Mesothelial cell of epicardium (in vitro differentiated cells): ENCODE results near the gene SPATA12. TPM values are rescaled to one million over a fixed set of nuclear protein-coding genes. Genes with fewer than 3 reads are reported as not detected.

Source experiments
- DNase-seq, 2 experiments: peaks; one replicate each; pipeline ENCODE4 v3.0.0; 2021; ENCODE audit warnings: low spot score in 2 of 2; ENCODE audit not compliant: unreplicated experiment in 2 of 2
- H3K27ac Mint-ChIP-seq: 2 replicates; pipeline ENCODE4 v1.8.0; 2021; ENCODE audit warnings: mixed read lengths
- H3K27me3 Mint-ChIP-seq: 2 replicates; pipeline ENCODE4 v1.8.0; 2021; ENCODE audit warnings: low read depth, mixed read lengths
- H3K36me3 Mint-ChIP-seq: 2 replicates; pipeline ENCODE4 v1.8.0; 2021; ENCODE audit warnings: mixed read lengths
- H3K4me1 Mint-ChIP-seq: 2 replicates; pipeline ENCODE4 v1.8.0; 2021; ENCODE audit warnings: mixed read lengths
- H3K4me3 Mint-ChIP-seq: 2 replicates; pipeline ENCODE4 v1.8.0; 2021; ENCODE audit warnings: mild to moderate bottlenecking, moderate library complexity, mixed read lengths
- H3K9me3 Mint-ChIP-seq: 2 replicates; pipeline ENCODE4 v1.8.0; 2021; ENCODE audit warnings: mixed read lengths
- total RNA-seq: library from RNA; stranded (reverse); gene quantifications from 3 replicates; pipeline ENCODE4 v1.2.1, GENCODE V29; 2021
- TF ChIP-seq, protein P1 (sequence below): fragments of 200-600 bp; sonication (generic); IDR thresholded peaks from one replicate; pipeline ENCODE4 v1.5.0; 2021; ENCODE audit warnings: antibody characterized with exemption; ENCODE audit not compliant: unreplicated experiment

The SPATA12 gene
- total RNA-seq, 1 donor from 2014 or later: not detected

DNA sequence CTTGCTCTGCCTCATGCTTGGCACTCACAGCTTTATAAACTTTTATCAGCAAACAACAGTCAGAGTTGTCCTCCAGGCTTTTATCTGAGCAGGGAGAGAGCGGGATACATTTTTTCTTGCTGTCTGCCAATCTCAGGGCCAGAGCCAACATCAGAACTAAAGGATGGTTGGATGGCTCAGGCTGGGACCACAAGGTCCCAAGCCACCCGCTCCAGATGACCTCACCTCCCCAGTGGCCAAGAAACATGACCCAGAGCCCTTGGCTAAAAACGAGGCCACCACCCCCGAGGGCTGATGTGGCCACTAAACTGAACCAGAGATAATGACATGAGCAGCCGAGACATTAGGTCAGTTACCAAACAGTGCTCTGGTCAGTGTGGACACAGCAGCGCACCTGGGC, 18.8 kb upstream of the SPATA12 start:
- TF ChIP-seq, protein P1, sequence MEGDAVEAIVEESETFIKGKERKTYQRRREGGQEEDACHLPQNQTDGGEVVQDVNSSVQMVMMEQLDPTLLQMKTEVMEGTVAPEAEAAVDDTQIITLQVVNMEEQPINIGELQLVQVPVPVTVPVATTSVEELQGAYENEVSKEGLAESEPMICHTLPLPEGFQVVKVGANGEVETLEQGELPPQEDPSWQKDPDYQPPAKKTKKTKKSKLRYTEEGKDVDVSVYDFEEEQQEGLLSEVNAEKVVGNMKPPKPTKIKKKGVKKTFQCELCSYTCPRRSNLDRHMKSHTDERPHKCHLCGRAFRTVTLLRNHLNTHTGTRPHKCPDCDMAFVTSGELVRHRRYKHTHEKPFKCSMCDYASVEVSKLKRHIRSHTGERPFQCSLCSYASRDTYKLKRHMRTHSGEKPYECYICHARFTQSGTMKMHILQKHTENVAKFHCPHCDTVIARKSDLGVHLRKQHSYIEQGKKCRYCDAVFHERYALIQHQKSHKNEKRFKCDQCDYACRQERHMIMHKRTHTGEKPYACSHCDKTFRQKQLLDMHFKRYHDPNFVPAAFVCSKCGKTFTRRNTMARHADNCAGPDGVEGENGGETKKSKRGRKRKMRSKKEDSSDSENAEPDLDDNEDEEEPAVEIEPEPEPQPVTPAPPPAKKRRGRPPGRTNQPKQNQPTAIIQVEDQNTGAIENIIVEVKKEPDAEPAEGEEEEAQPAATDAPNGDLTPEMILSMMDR: no peak
- Mint-ChIP-seq H3K4me1 (peaks cover 8% of the 10 kb centered on the region), H3K27ac (no peak overlapping the region), H3K27me3 (no peaks in the 10 kb centered on the region), H3K9me3 (peaks cover 4% of the 10 kb centered on the region), H3K4me3 (no peak overlapping the region), H3K36me3 (no peaks in the 10 kb centered on the region)
- no peak for DNase-seq

DNA sequence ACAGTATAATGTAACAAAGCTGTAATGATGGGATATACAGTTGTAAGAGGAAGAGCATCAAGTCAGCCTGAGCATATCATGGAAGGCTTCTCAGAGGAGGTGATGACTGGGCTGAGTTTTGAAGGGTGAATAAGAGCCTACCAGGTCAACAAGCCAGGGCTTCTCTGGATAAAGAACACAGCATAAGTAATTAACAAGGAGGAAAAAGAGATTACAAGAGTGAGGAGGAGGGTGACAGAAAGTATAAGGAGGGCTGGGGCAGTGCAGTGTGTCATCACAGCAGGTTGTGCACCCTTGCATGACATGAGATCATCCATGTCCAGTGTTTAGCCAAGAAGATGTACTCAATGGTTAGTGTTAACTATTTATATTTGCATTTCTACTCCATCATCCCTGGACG, 16.9 kb upstream of the SPATA12 start:
- Mint-ChIP-seq H3K36me3 (no peaks in the 10 kb centered on the region), H3K27ac (no peak overlapping the region), H3K27me3 (no peaks in the 10 kb centered on the region), H3K4me3 (no peak overlapping the region), H3K9me3 (peaks cover 4% of the 10 kb centered on the region), H3K4me1 (peaks cover 20% of the 10 kb centered on the region)
- TF ChIP-seq, protein P1: no peak
- no peak for DNase-seq

DNA sequence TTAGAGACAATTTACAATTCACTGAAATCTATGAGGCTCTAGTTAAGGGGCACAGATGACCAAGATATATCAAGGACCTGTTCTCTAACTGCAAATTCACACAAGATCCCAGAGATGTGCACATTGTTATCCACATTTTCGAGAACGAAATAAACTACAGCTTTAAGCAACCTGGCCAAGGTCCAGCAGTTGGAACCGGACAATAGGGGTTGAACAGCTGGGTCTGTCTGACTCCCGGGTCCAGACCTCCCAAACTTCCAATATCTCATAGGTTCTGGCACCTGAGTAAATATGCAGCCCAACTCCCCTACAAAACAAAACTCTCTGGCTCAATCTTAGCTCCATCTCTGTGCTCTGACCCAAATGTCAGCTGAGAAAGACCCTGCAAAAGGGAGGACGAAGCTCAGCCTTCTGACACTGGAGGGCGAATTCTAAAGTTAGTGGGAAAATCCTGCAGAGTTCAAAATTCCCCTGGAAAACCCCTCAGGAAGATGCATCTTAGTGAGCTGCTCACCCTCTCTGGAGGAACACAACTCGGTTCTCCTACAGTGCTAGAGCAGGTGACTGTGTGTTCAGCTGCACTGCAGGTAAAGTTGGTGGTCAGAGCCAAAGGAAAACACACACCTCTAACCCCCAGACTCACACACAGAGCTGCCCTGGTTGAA, 14.2 kb upstream of the SPATA12 start:
- no peak for DNase-seq
- no peak overlapping the region for H3K27ac Mint-ChIP-seq
- TF ChIP-seq, protein P1: no peak
- peaks cover 21% of the 10 kb centered on the region for H3K4me1 Mint-ChIP-seq
- H3K27me3 Mint-ChIP-seq: no peaks in the 10 kb centered on the region
- H3K36me3 Mint-ChIP-seq: no peaks in the 10 kb centered on the region
- no peak overlapping the region for H3K4me3 Mint-ChIP-seq
- no peaks in the 10 kb centered on the region for H3K9me3 Mint-ChIP-seq

DNA sequence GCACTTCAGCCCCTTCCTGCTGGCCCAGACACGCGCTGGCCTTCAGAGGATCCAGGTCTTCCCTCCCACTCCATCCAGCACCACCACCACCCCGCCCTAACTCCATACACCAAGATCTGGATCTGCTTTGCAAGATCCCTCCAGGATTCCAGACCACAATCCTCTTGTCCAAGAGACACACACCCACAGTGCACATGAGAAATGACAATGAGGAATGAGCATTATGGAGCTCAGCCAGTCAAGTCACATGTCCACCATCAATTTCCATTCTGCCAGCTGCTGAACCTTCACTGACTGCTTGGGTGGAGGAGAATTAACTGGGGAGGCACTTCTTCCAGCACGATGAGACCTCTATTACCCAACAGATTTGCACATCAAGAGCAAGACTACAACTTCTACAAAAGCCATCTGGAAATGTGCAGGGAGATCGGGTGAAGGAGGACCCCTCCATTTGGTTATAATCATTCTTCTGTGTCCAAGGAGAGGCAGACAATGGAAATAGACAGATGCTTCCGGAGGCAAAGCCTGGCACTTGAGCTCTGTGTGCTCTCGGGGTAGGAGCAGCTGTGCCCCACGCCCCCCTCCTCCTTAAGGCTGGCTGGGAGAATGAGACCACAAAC, 12.3 kb upstream of the SPATA12 start:
- Mint-ChIP-seq H3K27me3 (no peaks in the 10 kb centered on the region), H3K36me3 (no peaks in the 10 kb centered on the region), H3K9me3 (no peaks in the 10 kb centered on the region), H3K4me1 (peaks cover 21% of the 10 kb centered on the region), H3K27ac (peak overlapping the region; percentile 43), H3K4me3 (no peak overlapping the region)
- TF ChIP-seq, protein P1: no peak
- no peak for DNase-seq

DNA sequence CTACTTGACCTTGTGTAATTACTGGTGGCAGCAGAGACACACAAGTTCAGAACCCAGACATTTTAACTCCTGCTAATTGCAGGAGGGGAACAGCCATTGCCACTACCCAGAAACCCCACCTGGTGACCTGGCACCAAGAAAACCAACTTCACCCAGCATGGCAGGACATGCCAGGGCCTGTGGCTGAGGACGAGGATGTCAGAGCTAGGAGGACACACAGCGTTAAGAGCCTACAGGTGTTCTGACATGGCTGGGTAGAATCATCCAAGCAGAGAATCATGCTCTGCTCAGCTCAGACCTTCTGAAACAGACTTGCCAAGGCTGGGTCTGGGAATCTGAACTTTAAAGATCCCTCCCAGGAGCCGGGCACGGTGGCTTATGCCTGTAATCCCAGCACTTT, 11.7 kb upstream of the SPATA12 start:
- Mint-ChIP-seq H3K36me3 (no peaks in the 10 kb centered on the region), H3K4me3 (no peak overlapping the region), H3K27ac (no peak overlapping the region), H3K9me3 (no peaks in the 10 kb centered on the region), H3K27me3 (no peaks in the 10 kb centered on the region), H3K4me1 (peaks cover 21% of the 10 kb centered on the region)
- TF ChIP-seq, protein P1: no peak
- no peak for DNase-seq
